ENCODE measurements around the gene TRAPPC8.

- TF ChIP-seq ELF4 (IDR thresholded peaks at IDR 0.05) (no peak), ARNT (IDR thresholded peaks at IDR 0.05) (no peak), FOXM1 (IDR thresholded peaks at IDR 0.05; ENCODE audit: borderline replicate concordance) (no peak), FOXK2 (IDR thresholded peaks at IDR 0.05) (no peak), CTBP1 (IDR thresholded peaks at IDR 0.05; ENCODE audit: borderline replicate concordance) (no peak), PKNOX1 (IDR thresholded peaks at IDR 0.05) (no peak), TARDBP (IDR thresholded peaks at IDR 0.05) (no peak), SUZ12 (IDR thresholded peaks at IDR 0.05) (no peak), BHLHE40 (IDR thresholded peaks at IDR 0.05; ENCODE audit: borderline replicate concordance) (no peak), L3MBTL2 (conservative IDR thresholded peaks at IDR 0.05) (no peak), ZNF384 (IDR thresholded peaks at IDR 0.05) (no peak), LEF1 (IDR thresholded peaks at IDR 0.05; ENCODE audit: borderline replicate concordance) (no peak), SP1 (IDR thresholded peaks at IDR 0.05) (no peak), HDGF (IDR thresholded peaks at IDR 0.05; ENCODE audit: borderline replicate concordance) (no peak)
Measured at GRCh38 chr18:31977270-31977872, 34.4 kb upstream of the TRAPPC8 start.

Measured in HEK293T (cell line).